HG02943 (cell line): Measurements from ENCODE around the gene NSMF.

Experiments used
- ATAC-seq: cut with Tn5 transposase; IDR thresholded peaks from one replicate; pipeline ENCODE4 v1.9.1; 2021; ENCODE audit warnings: mild to moderate bottlenecking, low read depth, moderate library complexity; ENCODE audit not compliant: unreplicated experiment

NSMF gene, protein sequence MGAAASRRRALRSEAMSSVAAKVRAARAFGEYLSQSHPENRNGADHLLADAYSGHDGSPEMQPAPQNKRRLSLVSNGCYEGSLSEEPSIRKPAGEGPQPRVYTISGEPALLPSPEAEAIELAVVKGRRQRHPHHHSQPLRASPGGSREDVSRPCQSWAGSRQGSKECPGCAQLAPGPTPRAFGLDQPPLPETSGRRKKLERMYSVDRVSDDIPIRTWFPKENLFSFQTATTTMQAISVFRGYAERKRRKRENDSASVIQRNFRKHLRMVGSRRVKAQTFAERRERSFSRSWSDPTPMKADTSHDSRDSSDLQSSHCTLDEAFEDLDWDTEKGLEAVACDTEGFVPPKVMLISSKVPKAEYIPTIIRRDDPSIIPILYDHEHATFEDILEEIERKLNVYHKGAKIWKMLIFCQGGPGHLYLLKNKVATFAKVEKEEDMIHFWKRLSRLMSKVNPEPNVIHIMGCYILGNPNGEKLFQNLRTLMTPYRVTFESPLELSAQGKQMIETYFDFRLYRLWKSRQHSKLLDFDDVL

DNA sequence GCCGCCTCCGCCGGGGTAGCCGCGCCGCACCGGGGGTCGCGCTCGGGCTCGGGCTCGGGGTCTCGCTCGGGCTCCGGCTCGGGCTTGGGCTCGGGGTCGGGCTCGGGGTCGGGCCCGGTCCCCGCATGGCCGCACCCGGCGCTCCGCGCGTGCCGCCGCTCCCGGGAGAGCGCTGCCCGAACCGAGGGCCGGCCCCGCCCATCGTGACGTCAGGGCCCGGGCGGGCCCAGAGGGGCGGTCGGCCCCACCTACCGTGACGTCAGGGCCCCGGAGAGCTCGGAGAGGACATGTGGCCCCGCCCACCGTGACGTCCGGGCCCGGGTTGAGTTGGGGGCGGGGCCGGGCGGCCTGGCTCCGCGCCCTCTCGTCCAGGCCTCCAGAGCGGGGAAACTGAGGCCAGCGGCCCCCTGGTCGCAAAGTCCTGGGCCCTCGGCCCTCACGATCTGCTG lies at the start of gene NSMF:
TSS of gene NSMF (minus strand) at position 183 of the 449 bp plus-strand sequence. CDS start 232 bp downstream, outside the sequence.
- peak; percentile 56 for ATAC-seq

- no peak for ATAC-seq
Measured at GRCh38 chr9:137506702-137507171, 47.6 kb upstream of the NSMF start.

- ATAC-seq, result no peak
Measured at GRCh38 chr9:137506274-137506673, 47.1 kb upstream of the NSMF start.

DNA sequence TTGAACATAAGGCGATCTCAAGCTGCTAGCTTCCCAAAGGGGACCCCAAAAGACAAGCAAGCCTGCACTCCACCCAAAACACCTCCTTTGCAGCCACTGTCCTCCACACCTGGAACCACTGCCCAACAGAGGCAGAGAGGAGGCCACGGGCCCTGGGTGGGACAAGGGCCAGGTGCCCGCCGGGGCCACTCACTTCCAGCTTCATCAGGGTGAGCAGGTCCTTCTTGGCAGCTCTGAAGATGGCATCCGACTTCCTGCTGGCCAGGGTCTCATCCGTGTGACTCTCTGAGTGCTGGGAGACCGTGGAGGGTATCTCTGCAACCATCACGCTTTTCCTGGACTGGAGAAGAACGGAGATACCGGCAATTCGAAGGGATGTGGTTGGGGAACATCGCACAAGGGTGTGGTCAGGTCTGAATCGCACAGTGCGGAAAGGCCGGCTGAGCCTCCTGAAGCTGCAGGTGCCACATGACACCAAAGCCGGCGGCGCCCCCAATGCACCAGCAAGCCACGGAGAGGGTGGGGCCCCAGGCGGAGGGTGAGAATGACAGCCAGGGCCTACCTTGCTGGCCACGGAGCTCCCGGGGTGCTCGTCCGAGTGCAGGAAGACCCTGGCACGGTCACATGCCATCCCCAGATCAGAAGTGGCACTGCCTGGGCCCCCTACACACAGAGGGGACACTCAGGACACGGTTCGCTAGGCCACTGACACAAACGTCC lies 46.4 kb upstream of the NSMF start:
- no peak for ATAC-seq

- ATAC-seq, result no peak
Measured at GRCh38 chr9:137504432-137504777, 45.3 kb upstream of the NSMF start.

DNA sequence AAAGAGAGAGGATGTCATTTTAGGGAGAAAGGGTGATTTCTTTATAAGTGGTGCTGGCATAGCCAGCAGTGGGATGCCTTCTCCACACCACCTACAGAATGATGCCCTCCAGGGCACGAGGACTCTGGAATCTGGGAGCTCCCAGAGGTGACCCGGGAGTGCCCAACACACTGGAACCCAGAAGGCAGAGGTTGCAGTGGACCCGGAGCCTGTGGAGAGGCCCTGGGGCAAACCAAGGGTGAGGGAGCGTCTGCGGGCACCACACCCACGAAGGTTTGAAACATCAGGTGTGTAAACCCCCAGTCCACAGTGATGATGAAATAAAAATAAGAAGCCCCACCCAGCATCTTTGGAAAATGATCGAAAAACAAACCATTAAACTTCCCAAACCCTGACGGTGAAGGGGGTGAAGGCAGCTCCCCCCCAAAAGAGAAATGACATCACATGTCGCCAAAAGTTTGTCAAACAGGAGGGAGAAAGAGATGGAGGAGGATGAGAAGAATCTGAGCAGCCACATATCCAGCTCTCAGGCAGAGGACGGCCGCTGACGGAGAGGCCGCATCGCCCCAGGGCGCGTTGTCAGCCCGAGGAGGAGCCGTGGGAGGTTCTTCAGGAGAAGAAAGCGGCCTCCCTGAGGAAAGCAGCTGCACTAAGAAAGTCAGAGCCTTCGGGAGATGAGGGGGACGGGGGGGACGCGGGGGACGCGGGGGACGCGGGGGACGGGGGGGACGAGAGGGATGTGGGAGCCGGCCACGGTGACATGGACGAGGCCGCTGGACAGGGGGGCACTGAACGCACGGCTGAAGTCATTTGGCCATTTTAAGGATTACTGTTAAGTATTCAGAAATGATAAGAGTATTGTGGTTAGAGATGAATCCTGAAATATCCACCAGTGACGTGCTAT lies 43.1 kb upstream of the NSMF start:
- ATAC-seq, result no peak

DNA sequence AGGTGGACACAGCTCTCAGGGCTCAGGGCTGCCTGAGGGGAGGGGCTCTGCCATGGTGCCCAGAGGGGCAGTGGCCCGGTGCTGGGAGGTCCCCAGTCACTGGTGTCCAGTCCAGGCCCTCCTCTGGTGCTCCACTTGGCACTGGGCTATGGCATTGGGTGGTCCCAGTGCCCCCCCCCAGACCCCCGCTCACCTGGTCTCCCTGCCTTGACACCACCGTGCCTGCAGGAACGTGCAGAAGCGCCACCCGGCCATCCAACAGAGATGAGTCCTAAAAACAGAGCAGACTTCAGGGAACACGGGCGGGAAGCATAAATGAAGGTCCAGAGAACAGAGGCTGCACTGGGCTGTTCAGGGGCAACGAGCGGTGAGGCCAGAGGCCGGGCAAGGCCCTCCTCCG lies 42.3 kb upstream of the NSMF start:
- ATAC-seq, result no peak

DNA sequence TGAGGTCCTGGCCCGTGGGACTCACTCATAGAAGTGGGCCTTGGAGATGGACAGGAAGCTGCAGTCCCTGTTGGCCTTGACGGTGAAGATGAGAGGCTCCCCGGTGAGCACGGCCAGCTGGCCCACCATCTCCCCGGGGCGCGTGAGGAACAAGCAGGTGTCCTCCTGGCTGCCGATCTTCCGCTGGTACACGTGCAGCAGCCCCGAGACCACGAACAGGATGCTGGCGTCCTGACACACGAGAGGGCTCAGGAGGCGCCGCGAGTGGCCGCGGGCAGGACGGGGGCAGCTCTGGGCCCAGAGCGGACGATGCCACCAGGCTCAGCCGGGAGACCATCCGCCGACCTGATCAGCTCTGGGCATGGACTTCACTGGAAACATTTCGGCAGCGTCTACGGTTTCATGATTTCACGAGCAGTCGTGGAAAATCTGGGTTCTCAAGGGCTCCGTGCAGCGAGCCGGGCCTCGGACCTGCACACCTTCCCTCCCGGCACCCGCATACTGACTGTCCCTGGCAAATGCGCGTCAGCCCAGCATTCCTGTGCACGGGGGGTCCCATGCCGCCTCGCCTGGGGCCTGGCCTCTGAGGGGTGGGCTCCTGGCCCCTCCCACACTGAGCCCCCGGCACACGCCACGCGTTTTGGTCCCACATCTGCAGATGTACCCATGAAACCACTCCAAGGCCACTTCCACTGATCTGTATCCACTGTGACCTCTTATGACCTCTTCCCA lies 41.7 kb upstream of the NSMF start:
- ATAC-seq, result no peak

DNA sequence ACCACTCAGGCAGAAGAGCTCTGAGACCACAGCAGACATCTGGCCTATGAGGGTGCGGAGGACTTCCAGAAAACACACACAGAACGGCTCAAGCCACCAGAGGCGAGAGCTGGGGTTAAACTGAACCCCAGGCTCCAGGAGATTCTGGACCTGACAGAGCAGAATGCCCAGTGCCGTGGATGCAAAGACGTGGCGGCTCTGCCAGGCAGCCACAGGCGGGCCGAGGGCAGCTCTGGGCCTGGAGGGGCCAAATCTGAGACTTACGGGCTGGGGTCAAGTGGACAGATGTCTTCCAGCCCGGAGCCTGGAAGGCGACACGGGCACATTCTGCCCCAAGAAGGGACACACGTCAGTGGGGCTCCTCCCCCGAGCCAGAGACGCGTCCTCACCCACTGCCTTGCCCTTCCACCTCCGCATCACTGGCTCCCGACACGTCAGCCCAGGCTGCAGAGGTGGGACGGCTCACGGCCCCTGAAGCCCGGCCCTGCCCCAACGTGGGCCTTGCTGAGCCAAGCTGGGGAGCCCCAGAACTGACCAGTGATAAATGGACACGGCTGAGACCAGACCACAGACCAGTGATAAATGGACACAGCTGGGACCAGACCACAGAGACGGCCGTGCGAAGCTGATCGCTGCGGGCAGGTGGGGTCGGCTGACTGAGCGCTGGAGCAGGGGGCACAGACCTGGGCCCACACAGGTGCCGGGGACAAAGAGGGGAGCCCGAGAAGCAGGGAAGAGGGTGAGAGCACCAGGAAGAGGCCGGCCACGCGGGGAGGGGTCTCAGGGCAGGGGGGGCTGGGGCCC lies 40.9 kb upstream of the NSMF start:
- no peak for ATAC-seq

DNA sequence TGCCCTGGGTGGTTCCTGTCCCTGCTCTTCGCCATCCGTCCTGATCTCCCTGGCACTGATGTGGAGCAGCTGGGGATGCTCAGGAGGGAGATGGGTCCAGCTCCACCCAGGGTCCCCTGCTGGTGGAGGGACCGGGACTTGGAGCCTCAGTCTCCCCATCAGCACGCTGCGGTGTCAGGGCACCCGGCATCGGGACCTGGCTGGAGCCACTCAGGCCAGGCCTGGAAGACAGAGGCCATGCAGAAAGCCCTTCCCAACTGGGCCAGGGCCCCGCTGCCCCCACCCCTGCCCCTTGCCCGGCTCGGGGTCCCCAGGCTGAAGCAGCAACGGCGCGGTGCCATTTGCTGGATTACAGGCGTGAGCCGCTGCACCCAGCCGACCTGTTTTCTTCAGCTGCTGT lies 40.3 kb upstream of the NSMF start:
- no peak for ATAC-seq

DNA sequence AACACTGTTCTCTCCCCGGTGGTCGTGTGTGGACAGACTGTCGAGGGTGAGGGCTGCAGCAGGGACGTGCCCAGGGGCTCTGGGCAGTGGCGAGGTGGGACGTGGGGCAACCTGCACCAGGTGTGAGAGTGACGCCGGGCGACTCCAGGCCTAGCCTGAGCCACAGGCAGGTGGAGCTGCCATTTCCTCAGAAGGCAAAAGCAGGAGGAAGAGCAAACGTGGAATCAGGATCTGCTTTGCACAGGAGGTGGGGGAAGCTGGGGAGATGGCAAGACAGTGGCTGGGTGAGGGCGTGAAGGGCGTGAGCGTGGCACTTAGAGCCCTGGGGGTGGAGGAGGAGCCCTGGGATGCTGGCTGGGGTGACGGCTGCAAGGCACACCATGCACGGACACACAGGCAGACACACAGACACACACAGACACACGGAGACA lies 39.6 kb upstream of the NSMF start:
- no peak for ATAC-seq

DNA sequence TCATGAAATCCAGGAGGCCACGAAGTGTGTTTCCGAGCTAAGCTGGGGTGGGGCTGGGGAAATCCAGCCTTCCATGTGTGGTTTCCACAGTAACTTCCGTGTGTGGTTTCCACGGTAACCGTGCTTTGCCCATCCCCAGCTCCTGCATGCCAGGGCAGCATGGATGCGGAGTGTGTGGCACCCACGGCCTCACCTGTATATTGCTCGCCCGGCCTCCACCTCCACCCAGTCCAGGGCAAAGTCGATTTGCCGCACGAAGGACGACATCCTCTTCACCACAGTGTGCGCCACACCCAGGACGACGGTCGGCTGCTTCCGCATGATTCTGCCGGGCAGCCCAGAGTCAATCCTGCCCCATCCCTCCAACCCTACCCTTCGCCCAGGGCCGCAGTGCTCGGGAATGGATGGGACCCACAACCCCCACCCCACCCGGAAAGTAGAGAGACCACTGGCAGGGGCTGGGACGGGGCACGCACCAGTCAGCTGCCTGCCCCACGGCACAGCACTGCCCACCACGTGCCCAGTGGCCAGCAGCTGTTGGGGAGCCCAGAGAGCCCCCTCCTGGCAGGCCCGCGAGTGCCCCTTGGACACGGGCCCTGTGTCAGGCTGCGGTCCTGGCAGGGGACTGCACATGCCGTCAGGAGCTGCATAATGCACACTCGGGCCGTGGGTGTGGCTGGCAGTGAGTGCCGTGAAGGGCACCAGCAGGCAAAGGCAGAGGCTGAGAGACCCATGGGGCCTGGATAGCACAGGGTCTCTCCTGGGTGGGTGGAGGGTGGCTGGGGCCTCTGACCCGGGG lies 39.0 kb upstream of the NSMF start:
- no peak for ATAC-seq

DNA sequence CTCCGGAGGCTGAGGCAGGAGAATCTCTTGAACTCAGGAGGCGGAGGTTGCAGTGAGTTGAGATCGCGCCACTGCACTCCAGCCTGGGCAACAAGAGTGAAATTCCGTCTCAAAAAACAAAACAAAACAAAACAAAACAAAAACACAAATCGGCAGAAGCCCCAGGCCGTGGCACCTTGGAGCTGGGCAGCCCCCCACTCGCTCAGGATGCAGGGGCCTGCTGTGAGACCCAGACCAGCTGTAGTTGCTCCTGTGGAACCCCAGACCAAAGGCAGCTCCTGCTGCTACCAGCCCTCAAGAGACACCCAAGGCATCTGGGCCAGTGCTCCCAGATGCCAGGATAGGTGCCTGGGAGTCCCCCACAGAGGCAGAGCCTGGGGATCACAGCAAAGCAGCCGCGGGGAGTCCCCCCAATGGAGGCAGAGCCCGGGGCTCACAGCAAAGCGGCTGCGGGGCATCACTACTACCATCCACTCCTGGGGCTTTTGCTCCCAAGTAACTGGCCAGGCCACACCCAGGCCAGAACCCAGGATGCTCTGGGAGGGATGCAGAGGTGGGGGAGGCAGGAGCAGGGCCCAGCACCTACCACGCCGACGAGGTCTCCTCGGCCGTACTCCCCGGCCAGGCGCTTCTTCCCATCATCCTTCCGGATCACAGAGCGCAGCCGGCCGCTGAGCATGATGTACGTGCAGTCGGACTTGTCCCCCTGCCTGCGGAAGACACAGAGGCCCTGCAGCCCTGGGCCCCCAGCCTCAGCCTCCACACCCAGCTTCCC lies 37.7 kb upstream of the NSMF start:
- ATAC-seq, result no peak

DNA sequence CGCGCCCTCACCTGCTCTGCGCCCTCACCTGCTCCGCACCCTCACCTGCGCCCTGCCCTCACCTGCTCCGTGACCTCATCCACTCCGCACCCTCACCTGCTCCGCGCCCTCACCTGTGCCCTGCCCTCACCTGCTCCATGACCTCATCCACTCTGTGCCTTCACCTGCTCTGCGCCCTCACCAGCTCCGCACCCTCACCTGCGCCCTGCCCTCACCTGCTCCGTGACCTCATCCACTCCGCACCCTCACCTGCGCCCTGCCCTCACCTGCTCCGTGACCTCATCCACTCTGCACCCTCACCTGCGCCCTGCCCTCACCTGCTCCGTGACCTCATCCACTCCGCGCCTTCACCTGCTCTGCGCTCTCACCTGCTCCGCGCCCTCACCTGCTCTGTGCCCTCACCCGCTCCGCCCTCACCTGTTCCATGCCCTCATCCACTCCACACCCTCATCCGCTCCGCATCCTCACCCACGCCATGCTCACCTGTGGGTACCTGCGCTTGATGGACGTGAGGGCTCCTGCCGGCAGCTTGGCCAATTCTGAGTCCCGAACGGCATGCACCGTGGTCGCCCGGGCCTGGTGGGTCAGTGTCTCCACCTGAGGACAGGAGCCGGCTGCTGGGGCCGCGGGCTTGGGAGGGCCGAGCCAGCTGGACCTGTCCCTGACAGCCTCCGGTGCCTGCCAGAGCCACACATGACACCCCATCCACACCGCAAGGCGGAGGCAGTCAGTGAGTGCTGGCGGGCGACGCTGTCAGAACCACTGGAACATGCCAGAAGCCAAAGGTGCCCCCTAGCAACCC lies 35.6 kb upstream of the NSMF start:
- ATAC-seq, result no peak

DNA sequence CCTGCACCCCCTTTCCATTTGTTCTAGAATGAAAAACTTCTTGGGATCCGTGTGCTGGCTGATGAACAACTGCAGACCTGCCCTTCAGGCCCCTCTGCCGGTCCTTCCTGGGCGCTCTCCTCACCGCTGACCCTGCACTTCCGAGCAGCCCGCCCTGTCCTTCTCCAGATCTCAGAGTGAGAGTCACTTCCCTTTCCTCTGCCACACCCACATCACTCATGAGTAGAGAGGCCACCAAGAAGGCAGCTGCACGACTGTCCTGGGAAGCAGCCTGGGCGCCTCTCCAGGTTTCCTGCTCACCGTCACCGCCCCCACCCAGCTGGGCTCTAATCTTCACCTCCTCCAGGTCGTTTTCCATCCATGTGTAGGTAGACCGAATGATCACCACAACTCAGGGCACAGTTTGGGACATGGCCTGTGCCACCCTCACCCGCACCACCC lies 35.0 kb upstream of the NSMF start:
- ATAC-seq, result no peak

- ATAC-seq, result no peak
Measured at GRCh38 chr9:137493364-137494103, 34.4 kb upstream of the NSMF start.
